Measurements from ENCODE around the gene SESN1. TPM values are rescaled to one million over a fixed set of nuclear protein-coding genes. Genes with fewer than 3 reads are reported as not detected.

Gene SESN1
- total RNA-seq, 4 donors from 2014 or later, result 79.8 to 112 (median 90.8) TPM

DNA sequence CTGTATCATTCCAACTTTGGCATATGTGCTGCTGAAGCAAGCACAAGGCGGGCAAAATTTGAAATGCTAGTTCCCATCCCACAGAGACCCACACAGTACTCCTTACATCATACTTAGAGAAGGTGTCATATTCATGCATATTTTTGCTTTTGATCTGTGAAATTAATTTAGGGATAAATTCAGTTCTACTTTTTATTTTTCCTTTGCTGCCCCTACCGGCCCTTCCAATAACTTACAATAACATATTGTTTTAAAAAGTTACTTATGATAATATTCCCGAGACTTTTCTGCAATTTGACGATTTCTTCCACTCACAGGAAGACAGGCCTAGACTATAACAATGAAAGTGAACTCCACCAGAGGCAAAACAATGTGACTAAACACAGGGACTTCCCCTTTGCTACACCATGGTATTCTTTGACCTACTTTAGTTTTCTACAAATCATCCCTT is 35.0 kb downstream of the SESN1 start:
- no peak for DNase-seq (ENCODE audit: low spot score in 2 of 2)
- no peaks in the 10 kb centered on the region for H3K9me3 ChIP-seq
- no peak overlapping the region for H3K4me3 ChIP-seq
- no peaks in the 10 kb centered on the region for H3K36me3 ChIP-seq
- peaks cover 0 to 28% (median 18%) of the 10 kb centered on the region in 4 donors for H3K4me1 ChIP-seq
- TF ChIP-seq CTCF (IDR thresholded peaks at IDR 0.05) (peak in 4 of 5 experiments; percentile 7 to 41 (median 16)), POLR2A (IDR thresholded peaks at IDR 0.05) (no peak), EP300 (IDR thresholded peaks at IDR 0.05) (peak in 1 of 2 donors; percentile 5)
- WGBS, 2 donors, result 28 to 36% methylated on average over 4 of the region's 4 CpGs
- no peaks in the 10 kb centered on the region for H3K27me3 ChIP-seq
- peak overlapping the region in 3 of 4 donors; percentile 63 to 74 (median 69) for H3K27ac ChIP-seq

DNA sequence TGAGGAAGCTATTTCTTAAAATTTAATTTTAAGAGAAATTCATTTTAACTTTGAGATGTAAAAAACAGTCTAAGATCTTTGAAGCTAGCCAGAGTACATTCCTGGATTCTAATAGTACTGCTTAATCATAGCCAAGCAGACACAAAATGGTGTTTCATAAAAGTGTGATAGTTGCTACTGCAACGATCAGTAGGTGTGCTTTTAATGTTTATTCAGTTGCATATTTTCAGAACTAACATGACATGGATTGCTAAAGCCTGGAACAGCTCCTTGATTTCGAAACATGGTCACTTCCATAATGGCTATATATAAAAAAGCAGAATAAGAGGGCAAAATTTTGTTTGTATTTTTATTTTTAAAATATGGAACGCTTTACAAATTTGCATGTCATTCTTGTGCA is 35.5 kb downstream of the SESN1 start:
- WGBS, 2 donors, result 54 to 60% methylated on average over 3 of the region's 3 CpGs
- Histone ChIP-seq H3K4me1 (peaks cover 0 to 28% (median 18%) of the 10 kb centered on the region in 4 donors), H3K4me3 (no peak overlapping the region), H3K36me3 (no peaks in the 10 kb centered on the region), H3K9me3 (no peaks in the 10 kb centered on the region), H3K27ac (peak overlapping the region in 3 of 4 donors; percentile 63 to 74 (median 69)), H3K27me3 (no peaks in the 10 kb centered on the region)
- TF ChIP-seq POLR2A (IDR thresholded peaks at IDR 0.05), result no peak
- peak in 1 of 2 donors; percentile 14 for TF ChIP-seq EP300 (IDR thresholded peaks at IDR 0.05)
- DNase-seq (ENCODE audit: low spot score in 2 of 2), result no peak

DNA sequence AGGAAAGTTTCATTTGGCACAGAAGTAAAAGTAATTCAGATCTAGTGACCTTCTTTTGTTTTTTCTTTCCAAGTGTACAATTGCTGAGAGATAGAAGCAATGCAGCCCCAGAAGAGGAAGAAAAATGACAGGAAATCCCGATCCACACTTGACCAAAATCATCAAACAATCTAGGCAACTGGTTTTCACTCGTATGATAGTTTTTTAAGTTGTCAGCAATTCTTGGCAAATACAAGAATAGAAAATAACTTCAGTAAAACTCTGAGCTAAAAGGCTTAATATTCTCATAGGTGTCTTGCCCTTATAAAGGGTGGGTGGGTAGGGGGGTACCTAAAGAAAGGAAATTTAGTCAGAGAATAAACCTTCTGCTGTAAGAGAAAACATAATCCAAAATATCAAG is 36.0 kb downstream of the SESN1 start:
- no peak for DNase-seq (ENCODE audit: low spot score in 2 of 2)
- no peak overlapping the region for H3K4me3 ChIP-seq
- peak overlapping the region in 3 of 4 donors; percentile 39 to 74 (median 69) for H3K27ac ChIP-seq
- H3K36me3 ChIP-seq, result no peaks in the 10 kb centered on the region
- 44 to 45% methylated on average over 2 of the region's 2 CpGs for WGBS, 2 donors
- TF ChIP-seq CTCF (IDR thresholded peaks at IDR 0.05) (no peak), EP300 (IDR thresholded peaks at IDR 0.05) (no peak), POLR2A (IDR thresholded peaks at IDR 0.05) (no peak)
- no peaks in the 10 kb centered on the region for H3K27me3 ChIP-seq
- peaks cover 0 to 28% (median 18%) of the 10 kb centered on the region in 4 donors for H3K4me1 ChIP-seq
- H3K9me3 ChIP-seq, result no peaks in the 10 kb centered on the region

DNA sequence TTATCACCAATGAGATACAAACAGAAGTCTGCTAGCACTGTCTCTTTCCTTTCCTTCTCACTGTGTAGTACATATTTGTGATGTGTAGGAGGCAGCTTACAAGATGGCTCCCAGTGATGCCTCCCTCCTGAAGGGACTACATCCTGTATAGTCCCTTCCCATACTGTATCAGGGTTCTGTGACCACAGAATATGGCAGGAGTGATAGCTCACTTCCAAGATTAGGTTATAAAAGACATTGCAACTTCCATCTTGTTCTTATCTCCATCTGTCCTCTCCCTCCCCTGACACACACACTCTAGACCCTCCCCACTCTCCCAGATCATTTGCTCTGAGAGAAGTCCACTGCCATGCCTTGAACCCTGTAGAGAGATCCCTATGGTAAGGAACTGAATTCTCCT is 38.0 kb downstream of the SESN1 start:
- Histone ChIP-seq H3K9me3 (no peaks in the 10 kb centered on the region), H3K27me3 (no peaks in the 10 kb centered on the region), H3K36me3 (no peaks in the 10 kb centered on the region), H3K4me1 (peaks cover 0 to 36% (median 18%) of the 10 kb centered on the region in 4 donors), H3K4me3 (no peak overlapping the region), H3K27ac (peak overlapping the region in 1 of 4 donors; percentile 21)
- DNase-seq (ENCODE audit: low spot score in 2 of 2), result no peak
- TF ChIP-seq POLR2A (IDR thresholded peaks at IDR 0.05), result no peak
- TF ChIP-seq EP300 (IDR thresholded peaks at IDR 0.05), result no peak
- no peak for TF ChIP-seq CTCF (IDR thresholded peaks at IDR 0.05)

DNA sequence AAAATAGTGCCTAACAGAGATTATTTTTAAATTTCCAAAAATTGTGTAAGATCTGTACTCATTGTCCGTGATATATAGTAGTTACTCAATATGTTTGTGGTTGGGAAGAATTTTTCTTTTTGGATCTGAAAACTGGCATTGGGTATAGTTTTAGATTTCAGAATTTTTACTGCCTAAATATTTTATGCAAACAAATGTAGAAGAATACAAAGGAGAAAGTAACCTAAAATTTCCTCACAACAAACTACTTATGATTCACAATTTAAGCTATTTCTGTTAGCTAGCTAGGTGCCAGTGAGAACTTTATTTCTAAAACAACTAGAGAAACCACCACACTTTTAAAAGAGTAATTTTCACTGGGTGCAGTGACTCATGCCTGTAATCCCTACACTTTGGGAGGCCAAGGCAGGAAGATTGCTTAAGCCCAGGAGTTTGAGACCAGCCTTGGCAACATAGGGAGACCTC is 38.8 kb downstream of the SESN1 start:
- no peaks in the 10 kb centered on the region for H3K27me3 ChIP-seq
- no peaks in the 10 kb centered on the region for H3K9me3 ChIP-seq
- H3K4me1 ChIP-seq, result peaks cover 0 to 36% (median 18%) of the 10 kb centered on the region in 4 donors
- no peaks in the 10 kb centered on the region for H3K36me3 ChIP-seq
- TF ChIP-seq CTCF (IDR thresholded peaks at IDR 0.05) (no peak), POLR2A (IDR thresholded peaks at IDR 0.05) (no peak), EP300 (IDR thresholded peaks at IDR 0.05) (no peak)
- peak overlapping the region in 1 of 4 donors; percentile 21 for H3K27ac ChIP-seq
- 85 to 87% methylated on average over 1 of the region's 1 CpG for WGBS, 2 donors
- no peak for DNase-seq (ENCODE audit: low spot score in 2 of 2)
- H3K4me3 ChIP-seq, result no peak overlapping the region

All from tibial nerve (tissue), 4 donors.